22Rv1 (cell line): Measurements from ENCODE around the gene TMIGD2.

ENCODE experiments used
- CTCF ChIP-seq: fragments of 450-650 bp; IDR thresholded peaks from 2 replicates; pipeline ENCODE4 v1.5.1; 2017; ENCODE audit warnings: mild to moderate bottlenecking
- ZFX ChIP-seq: fragments of 450-650 bp; IDR thresholded peaks from 2 replicates; pipeline ENCODE4 v1.6.1; 2017; ENCODE audit warnings: antibody characterized with exemption, borderline replicate concordance

GRCh38 chr19:4279530-4280422 is 22.4 kb downstream of the TMIGD2 start:
- TF ChIP-seq CTCF (peak; percentile 45; the same call in 1 of the 2 replicates), ZFX (no peak)
